Hepatocyte (in vitro differentiated cells): ENCODE data around the gene WDR37.

Source experiments
- CTCF ChIP-seq: fragments of 200-600 bp; sonication (generic); IDR thresholded peaks from 2 replicates; pipeline ENCODE4 v1.5.1; 2016; ENCODE audit warnings: antibody characterized with exemption, mild to moderate bottlenecking; ENCODE audit not compliant: poor library complexity
- EZH2phosphoT487 ChIP-seq: fragments of 200-600 bp; sonication (generic); IDR thresholded peaks from one replicate; pipeline ENCODE4 v1.6.1; 2018; ENCODE audit warnings: antibody characterized with exemption, mild to moderate bottlenecking, low read depth, moderate library complexity; ENCODE audit not compliant: unreplicated experiment, severe bottlenecking

DNA sequence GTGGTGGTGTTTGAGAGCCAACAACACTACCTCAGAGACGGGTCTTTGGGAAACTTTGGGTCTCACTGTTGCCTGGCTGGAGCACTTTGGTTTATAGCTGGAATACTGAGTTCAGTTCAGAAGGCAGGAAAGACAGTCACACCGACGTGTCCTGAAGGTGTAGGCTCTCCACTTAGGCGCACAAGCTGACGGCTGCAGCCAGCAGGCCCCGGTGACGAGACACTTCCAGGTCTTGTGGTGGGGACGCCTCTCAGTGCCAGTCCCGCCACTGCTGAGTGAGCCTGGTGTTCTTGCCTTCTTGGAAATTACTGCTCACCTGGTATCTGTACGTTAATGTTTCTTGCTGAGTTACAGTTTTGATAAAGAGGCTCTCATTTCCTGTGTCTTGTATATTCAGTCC is 74.0 kb downstream of the WDR37 start:
- no peak for TF ChIP-seq CTCF
- no peak for TF ChIP-seq EZH2phosphoT487
